Activated CD4-positive, alpha-beta T cell treated with anti-CD3 and anti-CD28 coated beads, Interleukin-2, Interleukin-4, amounts not matched to agents 100 ng/mL and 50 ng/mL, durations not matched to agents 16 hours and 8 hours (primary cell): ENCODE results near the gene EID3.
"Not testable (repeated sequence)": the region's sequence is repeated elsewhere in the genome, so short reads cannot be mapped to it uniquely, and the experiment has no call there.

Source experiments
- DNase-seq: peaks from one replicate; pipeline ENCODE4 v3.0.0-alpha.2; 2020; ENCODE audit warnings: low spot score

The EID3 gene

DNA sequence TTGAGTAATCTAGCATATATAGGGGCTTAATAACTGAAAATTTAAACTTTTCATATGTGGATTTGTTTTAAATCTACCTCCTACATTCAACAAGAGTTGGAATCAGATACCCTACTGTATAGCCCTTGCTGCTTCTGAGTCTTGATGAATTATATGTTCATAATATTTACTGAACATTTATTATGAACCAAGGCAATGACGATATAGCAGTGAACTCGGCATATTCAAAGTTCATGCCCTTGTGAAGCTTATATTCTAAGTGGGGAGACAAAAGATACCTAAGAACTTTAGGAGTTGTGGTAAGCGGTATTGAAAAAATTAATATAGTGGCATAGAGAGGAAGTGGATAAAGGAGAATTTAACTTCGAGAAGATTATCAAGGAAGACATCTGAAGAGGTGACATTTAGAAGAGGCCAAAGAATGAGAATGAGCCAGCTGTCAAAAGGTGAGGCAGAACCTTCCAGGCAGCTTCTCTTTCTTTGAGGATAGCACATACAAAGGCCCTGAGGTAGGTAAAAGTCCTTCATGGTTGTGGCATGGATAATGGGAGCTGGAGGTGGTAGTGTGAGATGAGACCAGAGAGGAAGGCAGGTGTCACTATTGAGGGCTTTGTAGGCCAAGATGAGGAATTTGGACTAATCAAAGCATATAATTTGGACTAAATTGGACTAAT, 10.2 kb downstream of the EID3 start:
- DNase-seq: no peak

DNA sequence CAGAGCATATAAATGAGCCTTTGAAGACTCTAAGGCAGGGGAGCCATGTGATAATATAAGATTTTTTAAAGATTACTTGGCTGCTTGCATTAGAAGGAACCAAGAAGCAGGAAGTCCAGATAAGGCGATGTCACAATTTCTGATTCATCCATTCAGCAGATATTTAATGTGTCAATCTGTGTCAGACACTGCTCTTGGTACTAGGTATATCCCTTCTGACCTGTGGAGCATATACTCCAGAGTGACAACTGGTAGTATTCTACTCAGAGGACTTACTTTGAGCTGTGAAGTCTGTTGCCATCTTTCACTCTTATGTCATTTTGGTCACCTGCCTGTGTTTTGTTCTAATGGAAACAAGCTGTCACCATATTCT, 10.7 kb downstream of the EID3 start:
- DNase-seq: no peak

DNA sequence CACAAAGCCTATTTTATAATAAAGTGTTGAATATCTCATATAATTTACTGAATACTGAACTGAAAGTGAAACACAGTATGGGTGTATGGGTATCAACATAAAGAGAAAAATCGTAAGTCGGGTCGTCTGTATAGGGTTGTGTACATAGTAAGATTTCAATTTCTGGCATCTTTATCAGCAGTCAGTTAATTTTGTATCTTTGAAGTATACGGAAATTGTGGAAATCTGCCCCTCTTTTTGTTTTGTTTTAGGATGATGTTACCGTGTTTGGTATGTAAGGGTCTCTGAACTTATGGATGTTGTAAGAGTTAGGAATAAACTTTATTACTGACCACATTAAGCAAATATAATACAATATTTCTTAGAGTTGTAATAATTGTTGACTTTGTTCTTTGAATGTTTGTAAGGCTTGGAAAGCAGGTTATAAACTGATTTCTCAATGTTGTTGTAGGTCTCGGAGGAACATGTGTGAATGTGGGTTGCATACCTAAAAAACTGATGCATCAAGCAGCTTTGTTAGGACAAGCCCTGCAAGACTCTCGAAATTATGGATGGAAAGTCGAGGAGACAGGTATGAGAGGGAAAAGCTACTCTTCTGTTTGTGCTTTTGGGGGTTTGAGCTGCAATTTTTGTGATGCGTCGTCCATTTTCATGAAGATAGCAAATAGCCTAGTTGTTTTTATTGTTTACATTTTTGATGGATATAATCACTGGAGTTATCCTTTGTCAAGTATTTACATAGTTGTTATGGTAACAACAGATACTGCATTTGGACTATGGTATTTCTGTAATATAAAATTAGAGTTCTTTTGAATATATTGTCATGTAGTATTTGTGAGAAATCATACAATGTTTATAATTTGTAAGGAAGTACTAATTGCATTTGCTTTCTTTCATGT, 12.0 kb downstream of the EID3 start:
- DNase-seq: no peak

DNA sequence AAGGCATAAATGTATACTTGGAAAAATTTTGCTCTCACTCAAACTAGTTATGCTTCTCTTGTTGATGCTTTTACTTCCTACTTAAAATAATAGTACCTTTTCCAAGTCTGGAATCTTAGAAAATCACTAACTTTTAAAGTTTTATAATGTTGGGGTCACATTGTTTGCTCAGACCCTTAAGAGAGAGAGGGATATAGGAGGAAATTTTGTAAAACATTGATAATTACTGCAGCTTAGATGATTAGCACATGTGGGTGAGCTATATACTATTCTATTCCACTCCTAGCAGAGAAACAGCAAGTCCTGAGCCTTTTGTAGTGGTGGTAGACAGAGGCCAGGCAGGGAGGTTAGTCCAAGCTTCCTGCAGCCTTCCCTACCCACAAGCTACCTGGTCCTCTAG, 13.4 kb downstream of the EID3 start:
- no peak for DNase-seq

DNA sequence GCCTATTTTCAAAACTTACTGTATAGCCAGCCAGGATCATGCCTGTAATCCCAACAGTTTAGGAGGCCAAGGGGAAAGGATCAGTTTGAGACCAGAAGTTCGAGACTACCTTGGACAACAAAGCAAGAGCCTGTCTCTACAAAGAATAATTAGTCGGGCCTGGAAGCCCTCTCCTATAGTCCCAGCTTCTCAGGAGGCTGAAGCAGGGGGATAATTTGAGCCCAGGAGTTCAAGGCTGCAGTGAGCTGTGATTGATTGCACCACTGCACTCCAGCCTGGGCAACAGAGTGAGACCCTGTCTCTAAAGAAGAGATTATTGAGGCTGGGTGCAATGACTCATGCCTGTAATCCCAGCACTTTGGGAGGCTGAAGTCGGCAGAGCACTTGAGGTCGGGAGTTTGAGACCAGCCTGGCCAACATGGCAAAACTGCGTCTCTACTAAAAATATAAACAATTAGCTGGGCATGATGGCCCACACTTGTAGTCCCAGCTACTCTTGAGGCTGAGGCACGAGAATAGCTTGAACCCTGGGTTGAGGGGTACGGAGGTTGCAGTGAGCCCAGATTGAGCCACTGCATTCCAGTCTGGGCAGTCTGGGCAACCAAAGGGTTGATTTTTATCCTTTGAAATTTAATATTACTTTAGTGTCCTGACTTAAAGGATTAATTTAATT, 14.1 kb downstream of the EID3 start:
- DNase-seq: no peak

DNA sequence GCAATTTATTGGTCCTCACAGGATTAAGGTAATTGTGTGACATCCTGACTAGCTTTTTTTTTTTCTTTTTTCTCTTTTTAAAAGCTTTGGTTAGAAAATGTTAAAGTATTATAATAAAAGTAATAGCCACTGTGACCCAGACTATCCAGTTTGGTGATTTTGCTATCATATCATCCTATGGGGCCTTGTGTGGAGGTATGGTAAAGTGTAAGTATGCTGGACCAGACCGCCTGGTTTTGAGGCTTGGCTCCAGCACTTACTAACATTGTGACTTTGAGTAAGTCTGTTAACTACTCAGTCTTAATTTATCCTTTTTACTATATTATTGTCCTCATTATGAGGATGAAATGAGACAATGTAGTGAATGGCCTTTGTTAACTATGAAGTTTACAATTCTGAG, 15.5 kb downstream of the EID3 start:
- DNase-seq: no peak

DNA sequence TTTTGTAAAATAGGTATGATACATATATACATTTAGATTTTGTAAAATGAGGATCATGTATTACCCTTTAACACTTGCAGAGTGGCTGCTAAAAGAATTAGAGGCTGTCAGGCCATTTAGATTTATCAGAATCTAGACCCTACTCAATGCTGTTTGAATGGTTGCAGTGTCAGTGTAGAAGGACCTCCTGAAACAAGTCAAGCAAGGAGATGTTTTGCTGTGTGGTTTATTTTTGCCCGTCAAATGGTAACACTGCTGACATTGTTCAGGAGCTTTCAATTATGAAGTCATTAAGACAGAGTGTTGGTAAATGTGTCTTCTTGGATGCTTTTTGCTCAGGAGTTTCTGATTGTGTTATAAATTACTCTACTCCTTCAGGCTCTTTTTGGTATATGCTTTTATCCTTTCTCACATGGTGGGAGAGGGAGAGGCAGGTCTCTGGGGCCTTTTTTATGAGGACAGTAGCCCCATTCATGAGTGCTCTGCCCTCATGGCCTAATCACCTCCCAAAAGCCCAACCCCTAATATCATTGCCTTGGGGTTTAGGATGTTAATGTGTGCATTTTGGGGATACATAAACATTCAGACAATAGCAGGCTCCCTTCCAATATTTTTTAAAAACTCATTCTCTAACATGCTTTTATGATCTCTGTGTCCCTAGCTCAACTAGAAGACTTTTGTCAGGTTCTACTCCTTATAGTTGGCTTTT, 16.5 kb downstream of the EID3 start:
- no peak for DNase-seq

DNA sequence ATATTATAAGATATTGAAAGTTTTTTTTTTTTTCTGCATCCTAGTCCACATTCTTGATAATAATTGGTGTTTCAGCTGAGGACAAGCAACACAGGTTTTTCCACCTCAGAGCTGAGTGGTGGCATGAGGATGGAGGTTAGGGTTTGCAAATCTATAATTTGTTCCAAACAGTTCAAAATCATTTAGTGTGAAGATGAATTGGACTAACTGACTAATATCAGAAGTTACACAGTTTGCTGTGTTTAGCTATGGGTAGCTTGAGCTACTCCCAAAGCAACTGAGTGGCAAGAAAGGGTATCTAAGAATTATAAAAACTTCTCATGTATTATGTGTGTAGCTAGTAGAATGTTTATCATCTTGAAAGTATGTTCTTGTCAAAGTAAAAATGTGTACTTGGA, 17.1 kb downstream of the EID3 start:
- no peak for DNase-seq

DNA sequence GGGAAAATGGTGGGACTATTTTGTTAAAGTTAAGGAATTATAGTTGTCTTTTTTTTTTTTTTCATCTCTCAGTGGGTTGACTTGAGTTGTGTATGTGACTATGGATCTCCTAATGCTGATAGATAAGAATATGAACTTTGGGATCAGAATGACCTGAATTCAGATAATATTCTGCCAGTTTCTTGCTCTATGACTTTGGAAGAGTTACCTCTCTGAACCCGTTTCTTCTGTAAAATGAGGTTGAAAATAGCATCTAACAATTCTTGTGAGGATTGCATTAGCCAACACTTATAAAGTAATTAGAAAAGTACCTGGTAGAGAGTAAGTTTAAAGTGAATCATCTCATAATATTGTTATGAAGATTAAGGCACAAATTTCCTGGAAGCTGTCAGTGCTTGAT, 18.4 kb downstream of the EID3 start:
- DNase-seq: no peak

DNA sequence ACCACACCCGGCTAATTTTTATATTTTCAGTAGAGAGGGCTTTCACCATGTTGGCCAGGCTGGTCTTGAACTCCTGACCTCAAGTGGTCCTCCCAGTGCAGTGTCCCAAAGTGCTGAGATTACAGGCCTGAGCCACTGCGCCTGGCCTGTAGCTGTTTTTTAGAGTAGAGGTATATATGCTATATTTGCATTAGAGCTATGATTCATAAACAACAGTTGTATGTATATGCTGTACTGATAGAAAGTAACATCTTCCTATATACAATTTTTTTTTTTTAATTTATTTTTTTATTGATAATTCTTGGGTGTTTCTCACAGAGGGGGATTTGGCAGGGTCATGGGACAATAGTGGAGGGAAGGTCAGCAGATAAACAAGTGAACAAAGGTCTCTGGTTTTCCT, 19.0 kb downstream of the EID3 start:
- not testable (repeated sequence) for DNase-seq

DNA sequence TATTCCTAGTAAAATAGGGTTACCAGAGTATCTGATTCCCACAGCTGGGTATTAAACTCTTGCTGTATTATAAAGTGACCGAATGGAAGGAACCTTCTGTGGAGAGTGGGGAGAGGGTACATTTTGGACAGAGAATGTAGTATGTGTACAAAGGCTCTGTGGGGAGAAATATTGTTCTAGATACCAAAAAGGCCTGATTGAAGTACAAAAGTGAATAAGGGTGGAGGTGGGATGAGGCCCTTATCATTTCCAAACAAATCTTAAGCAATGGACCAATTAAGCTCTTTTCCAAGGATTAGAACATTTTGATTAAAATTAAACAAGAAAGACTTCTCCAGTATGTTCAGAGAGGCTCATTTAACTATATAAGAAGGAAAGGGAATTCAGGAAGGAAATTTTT, 20.4 kb downstream of the EID3 start:
- DNase-seq: no peak

DNA sequence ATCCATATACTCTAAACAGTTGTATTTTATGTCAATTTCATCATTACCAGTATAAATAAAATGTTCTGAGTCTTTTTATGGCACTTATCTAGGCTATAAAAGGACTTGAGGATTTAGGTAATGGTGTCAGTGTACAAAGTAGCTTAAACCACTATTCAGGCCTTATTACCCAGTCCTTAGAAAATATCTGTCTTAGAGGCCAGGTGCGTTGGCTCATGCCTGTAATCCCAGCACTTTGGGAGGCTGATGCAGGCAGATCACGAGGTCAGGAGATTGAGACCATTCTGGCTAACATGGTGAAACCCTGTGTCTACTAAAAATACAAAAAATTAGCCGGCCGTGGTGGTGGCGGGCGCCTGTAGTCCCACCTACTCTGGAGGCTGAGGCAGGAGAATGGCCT, 24.7 kb downstream of the EID3 start:
- not testable (repeated sequence) for DNase-seq

DNA sequence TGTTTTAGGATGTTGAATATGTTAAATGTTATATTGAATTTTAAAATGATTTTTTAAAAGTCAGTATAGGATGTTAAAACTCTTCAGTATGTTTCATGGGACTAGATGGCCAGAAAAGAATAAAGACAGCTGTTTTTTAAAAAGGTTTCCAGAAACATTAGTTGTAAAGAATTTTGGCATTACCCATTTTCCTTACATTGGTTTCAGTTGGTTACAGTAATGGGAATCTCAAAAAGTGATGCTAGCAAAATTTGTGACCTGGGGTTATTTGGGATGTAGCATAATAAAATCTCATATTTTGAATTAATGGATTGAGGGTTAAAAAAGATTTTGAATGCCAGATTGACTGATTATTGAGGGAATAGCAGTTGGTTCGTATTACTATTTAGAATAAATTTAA, 25.3 kb downstream of the EID3 start:
- DNase-seq: no peak

DNA sequence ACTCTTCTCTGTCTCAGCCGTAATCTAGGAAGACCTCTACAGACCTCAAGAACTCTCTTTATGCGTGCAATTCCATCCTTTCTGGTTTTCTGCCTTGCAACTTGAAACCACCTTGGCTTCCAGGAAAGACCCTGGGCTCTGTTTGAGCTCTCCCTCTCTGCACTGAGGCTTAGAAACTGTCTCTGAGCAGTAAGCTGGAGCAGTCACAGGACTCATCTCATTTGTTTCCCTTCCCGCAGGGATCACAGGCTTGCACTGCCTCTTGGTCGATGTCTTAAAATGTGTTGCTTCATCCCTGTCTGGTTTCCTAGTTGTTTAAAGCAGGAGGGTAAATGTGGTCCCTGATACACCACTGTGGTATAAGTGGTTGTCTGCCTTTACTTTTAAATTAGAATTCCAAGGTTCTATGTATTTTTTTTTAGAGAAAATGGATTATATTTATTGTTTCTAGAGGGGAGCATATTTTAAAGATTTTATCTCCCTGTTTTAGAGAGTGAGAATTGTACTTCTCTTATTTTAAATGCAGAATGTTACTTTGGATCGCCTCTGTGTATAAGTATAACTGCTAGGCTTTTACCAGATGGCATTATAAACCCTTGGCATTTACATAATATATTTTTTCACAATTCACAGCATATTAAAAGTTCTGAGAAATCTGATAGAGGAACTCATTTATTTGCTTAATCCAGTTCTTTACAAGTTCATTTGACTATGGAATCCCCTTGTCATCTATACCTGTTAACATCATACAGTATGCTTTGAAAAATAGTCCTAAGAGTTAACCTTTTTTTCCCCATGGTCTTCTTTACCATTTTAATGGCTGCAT, 26.4 kb downstream of the EID3 start:
- no peak for DNase-seq

DNA sequence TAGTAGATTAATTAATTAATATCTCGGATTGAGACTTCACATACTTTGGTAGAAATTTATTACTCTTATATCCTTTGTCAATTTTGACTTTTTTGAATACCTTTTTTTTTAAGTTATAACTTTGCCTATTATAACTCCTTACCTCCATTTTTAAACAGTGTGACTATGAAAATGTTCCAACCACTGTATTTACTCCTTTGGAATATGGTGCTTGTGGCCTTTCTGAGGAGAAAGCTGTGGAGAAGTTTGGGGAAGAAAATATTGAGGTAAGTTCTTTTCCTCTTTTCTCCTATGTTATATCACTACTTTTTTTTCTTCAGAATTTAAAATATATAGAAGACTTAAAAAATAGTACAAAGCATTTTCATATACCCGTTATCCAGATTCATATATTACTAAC, 27.8 kb downstream of the EID3 start:
- DNase-seq: no peak

DNA sequence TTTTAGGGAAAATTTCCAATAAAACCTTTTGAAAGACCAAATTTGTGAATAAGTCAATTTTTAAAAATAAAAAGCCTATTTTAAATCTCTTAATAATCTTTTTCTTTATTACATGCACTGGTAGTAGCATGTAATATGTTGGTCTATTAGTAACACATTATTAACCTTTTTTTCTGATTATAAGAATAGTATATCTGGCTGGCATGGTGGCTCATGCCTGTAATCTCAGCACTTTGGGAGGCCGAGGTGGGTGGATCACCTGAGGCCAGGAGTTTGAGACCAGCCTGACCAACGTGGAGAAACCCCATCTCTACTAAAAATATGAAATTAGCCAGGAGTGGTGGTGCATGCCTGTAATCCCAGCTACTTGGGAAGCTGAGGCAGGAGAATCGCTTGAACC, 28.7 kb downstream of the EID3 start:
- DNase-seq: not testable (repeated sequence)

DNA sequence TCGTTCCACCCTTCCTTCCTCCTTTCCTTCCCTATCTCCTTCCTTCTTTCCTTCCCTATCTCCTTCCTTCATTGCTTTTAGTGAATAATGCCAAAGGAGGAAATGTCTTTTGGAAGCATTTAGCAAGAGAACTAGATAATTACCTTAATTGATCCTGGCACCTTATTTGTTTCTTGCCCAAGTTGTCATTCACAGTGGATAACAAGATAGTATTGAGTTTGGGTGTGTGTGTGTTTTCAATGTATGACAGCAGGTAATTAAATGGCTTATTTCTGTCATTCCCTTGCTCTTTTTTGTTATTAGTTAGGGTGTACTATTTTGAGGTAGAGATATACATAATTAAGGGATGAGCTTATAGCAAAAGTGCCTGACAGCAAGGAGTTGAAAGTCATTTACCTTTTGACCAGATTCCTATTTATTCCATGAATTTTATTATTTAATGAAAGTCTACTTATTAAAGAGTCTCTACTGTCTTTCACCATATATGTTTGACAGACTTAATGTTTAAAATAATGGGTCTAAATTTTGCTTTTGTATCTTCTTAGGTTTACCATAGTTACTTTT, 30.2 kb downstream of the EID3 start:
- DNase-seq: no peak

DNA sequence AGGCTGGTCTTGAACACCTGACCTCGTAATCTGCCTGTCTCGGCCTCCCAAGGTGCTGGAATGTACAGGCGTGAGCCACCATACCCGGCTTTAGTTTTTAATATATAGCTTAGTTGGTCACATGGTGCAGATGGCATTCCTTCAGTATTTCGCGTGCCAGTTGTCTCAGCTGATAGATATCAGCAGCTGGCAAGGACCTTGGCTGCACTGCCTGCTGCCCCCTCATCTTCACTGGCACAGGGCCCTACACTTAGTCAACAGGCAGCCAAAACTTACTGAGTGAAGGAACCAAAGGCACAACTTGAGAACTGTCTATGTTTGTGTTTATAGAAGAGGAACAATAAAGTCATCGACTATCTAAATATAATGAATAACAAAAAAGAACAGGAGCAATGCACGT, 31.0 kb downstream of the EID3 start:
- no peak for DNase-seq

DNA sequence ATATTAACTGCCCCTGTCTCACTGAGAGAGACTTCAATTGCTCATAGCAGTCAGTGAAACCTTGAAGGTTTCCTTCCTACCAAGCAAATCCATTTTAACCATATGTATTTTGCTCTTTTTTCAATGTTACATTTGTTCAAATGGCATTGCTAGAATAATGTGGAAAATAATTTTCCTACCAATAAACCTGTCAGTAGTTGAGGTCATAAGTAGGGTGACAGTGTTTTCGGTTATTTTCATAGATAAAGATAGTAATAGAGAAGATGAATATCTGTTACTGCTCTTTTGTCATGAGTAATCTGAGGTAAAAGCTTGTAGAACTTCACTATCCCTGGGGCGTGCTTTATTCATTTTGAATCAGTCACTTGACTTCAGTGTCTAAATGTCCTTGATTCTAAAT, 32.6 kb downstream of the EID3 start:
- DNase-seq: no peak

DNA sequence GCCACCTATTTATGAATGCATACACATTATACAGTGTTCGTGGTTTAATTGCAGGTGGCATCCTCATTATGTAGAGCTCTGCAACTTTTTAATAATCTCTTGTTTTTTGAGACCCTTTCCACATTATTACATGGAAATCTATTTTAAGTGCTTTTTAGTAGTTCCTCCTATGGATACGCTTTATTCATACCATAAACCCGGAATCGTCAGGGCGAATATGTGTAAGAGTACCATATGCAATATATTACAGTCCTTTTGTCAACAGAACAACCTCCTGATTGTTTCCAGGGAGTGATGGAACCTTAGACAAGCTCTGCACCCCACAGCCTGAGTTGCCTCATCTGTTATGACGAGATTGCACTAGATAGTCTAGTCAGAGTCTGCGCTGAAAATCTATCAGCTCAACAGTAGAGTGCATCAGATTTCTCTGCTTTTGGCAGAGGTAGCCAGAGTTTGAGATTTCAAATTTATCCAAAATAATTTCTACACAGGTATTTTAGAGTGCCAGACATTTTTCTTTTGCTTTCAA, 33.6 kb downstream of the EID3 start:
- no peak for DNase-seq

DNA sequence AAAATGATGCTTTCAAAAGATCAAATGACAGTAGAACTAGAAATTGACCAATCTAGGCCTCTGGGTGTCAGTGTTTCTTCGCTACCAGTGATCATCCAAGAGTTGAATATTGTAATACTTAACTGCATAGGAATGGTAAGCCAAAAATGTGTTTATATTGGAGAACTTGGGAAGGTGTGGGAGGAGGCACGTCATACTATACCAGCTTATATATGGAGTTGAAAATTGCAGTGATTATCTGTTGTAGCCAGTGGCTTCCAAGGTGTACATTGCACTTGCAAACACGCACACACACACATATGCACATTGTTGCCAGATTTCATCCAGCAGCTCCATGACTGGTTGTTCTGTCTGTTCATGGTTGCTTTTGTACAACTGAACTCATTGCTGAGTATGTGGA, 36.1 kb downstream of the EID3 start:
- no peak for DNase-seq
